H9 (cell line): Measurements from ENCODE around the gene CARD19. TPM values are rescaled to one million over a fixed set of nuclear protein-coding genes. Genes with fewer than 3 reads are reported as not detected.

Experiments used
- DNase-seq: peaks from one replicate; pipeline ENCODE4 v3.0.0-alpha.2; 2017
- H2AFZ ChIP-seq: one replicate; pipeline ENCODE4 v1.6.1; 2013; ENCODE audit warnings: mild to moderate bottlenecking, low read length, control low read depth, moderate library complexity
- H2AK5ac ChIP-seq: 2 replicates; pipeline ENCODE4 v1.6.1; 2013; ENCODE audit warnings: low read length, control low read depth, mixed read lengths; ENCODE audit not compliant: insufficient read length
- H2BK120ac ChIP-seq: one replicate; pipeline ENCODE4 v1.6.1; 2013; ENCODE audit warnings: low read depth, mild to moderate bottlenecking, low read length, control low read depth, inconsistent platforms; ENCODE audit not compliant: poor library complexity, severe bottlenecking
- H2BK12ac ChIP-seq: 2 replicates; pipeline ENCODE4 v1.6.1; 2013; ENCODE audit warnings: low read length, control low read depth, mixed read lengths, low read depth; ENCODE audit not compliant: insufficient read length
- H2BK15ac ChIP-seq: 2 replicates; pipeline ENCODE4 v1.6.1; 2013; ENCODE audit warnings: low read depth, low read length, control low read depth
- H2BK20ac ChIP-seq: one replicate; pipeline ENCODE4 v1.6.1; 2013; ENCODE audit warnings: low read depth, mild to moderate bottlenecking, low read length, control low read depth, inconsistent platforms; ENCODE audit not compliant: poor library complexity, severe bottlenecking
- H2BK5ac ChIP-seq: 2 replicates; pipeline ENCODE4 v1.6.1; 2013; ENCODE audit warnings: low read length, control low read depth, mixed read lengths; ENCODE audit not compliant: insufficient read length
- H3K14ac ChIP-seq: 2 replicates; pipeline ENCODE4 v1.6.1; 2013; ENCODE audit warnings: low read length, control low read depth; ENCODE audit not compliant: insufficient read depth
- H3K18ac ChIP-seq: 2 replicates; pipeline ENCODE4 v1.6.1; 2013; ENCODE audit warnings: low read depth, mild to moderate bottlenecking, mixed read lengths, low read length, control low read depth; ENCODE audit not compliant: insufficient read length
- H3K23ac ChIP-seq: 2 replicates; pipeline ENCODE4 v1.6.1; 2013; ENCODE audit warnings: low read length, control low read depth, mixed read lengths, low read depth; ENCODE audit not compliant: insufficient read length
- H3K23me2 ChIP-seq: 2 replicates; pipeline ENCODE4 v1.6.1; 2013; ENCODE audit warnings: low read depth, mild to moderate bottlenecking, mixed read lengths, low read length, control low read depth; ENCODE audit not compliant: insufficient read length, poor library complexity, severe bottlenecking
- H3K27ac ChIP-seq: 2 replicates; pipeline ENCODE4 v1.5.1; 2013; ENCODE audit warnings: low read length, control low read depth, mixed read lengths, low read depth; ENCODE audit not compliant: insufficient read length
- H3K27me3 ChIP-seq: 2 replicates; pipeline ENCODE4 v1.6.1; 2013; ENCODE audit warnings: low read length, control low read depth, inconsistent platforms; ENCODE audit not compliant: insufficient read depth
- H3K4ac ChIP-seq: 2 replicates; pipeline ENCODE4 v1.6.1; 2013; ENCODE audit warnings: low read depth, mild to moderate bottlenecking, control low read depth, inconsistent platforms, low read length, moderate library complexity
- H3K4me1 ChIP-seq: 2 replicates; pipeline ENCODE4 v1.6.1; 2013; ENCODE audit warnings: low read length, control low read depth, inconsistent platforms; ENCODE audit not compliant: insufficient read depth
- H3K4me2 ChIP-seq: 2 replicates; pipeline ENCODE4 v1.6.1; 2013; ENCODE audit warnings: low read length, control low read depth, mixed read lengths; ENCODE audit not compliant: insufficient read length, insufficient read depth
- H3K56ac ChIP-seq: 2 replicates; pipeline ENCODE4 v1.6.1; 2013; ENCODE audit warnings: low read depth, mild to moderate bottlenecking, mixed read lengths, low read length, control low read depth; ENCODE audit not compliant: insufficient read length
- H3K79me1 ChIP-seq: 2 replicates; pipeline ENCODE4 v1.6.1; 2013; ENCODE audit warnings: low read depth, mild to moderate bottlenecking, moderate library complexity, low read length, control low read depth, inconsistent platforms; ENCODE audit not compliant: insufficient read depth, poor library complexity, severe bottlenecking
- H3K79me2 ChIP-seq: 2 replicates; pipeline ENCODE4 v1.6.1; 2013; ENCODE audit warnings: low read length, control low read depth, inconsistent platforms; ENCODE audit not compliant: insufficient read depth
- H3K9ac ChIP-seq: 2 replicates; pipeline ENCODE4 v1.6.1; 2013; ENCODE audit warnings: low read length, control low read depth, mixed read lengths; ENCODE audit not compliant: insufficient read length; ENCODE audit errors: extremely low read depth
- H3K9me3 ChIP-seq: one replicate; pipeline ENCODE4 v1.6.1; 2013; ENCODE audit warnings: low read depth, low read length, inconsistent platforms; ENCODE audit not compliant: control insufficient read depth
- H3T11ph ChIP-seq: one replicate; pipeline ENCODE4 v1.6.1; 2013; ENCODE audit warnings: mild to moderate bottlenecking, low read length, control low read depth, inconsistent platforms
- H4K20me1 ChIP-seq: one replicate; pipeline ENCODE4 v1.6.1; 2013; ENCODE audit not compliant: control insufficient read depth, insufficient read length, insufficient read depth
- H4K5ac ChIP-seq: 2 replicates; pipeline ENCODE4 v1.6.1; 2013; ENCODE audit warnings: low read depth, mild to moderate bottlenecking, mixed read lengths, low read length, control low read depth; ENCODE audit not compliant: insufficient read length
- H4K8ac ChIP-seq: replicated peaks from 2 replicates; pipeline ENCODE4 v1.6.1; 2013; ENCODE audit warnings: low read length, control low read depth, mixed read lengths, low read depth; ENCODE audit not compliant: insufficient read length
- H4K91ac ChIP-seq: 2 replicates; pipeline ENCODE4 v1.6.1; 2013; ENCODE audit warnings: low read depth, mild to moderate bottlenecking, moderate library complexity, mixed read lengths, low read length, control low read depth; ENCODE audit not compliant: insufficient read length
- H3K27ac Mint-ChIP-seq, 3 experiments: 2 replicates in 2 of 3; 3 replicates in 1 of 3; pipeline ENCODE4 v1.8.0; 2020 to 2021; ENCODE audit warnings: mixed read lengths in 3 of 3, mild to moderate bottlenecking in 1 of 3, moderate library complexity in 1 of 3
- H3K27me3 Mint-ChIP-seq: 2 replicates; pipeline ENCODE4 v1.8.0; 2021; ENCODE audit warnings: low read depth, mild to moderate bottlenecking, moderate library complexity, mixed read lengths
- H3K36me3 Mint-ChIP-seq, 3 experiments: 2 replicates in 2 of 3; 3 replicates in 1 of 3; pipeline ENCODE4 v1.8.0; 2020 to 2021; ENCODE audit warnings: low read depth in 3 of 3, mixed read lengths in 3 of 3; ENCODE audit not compliant: insufficient read depth in 1 of 3
- H3K4me1 Mint-ChIP-seq, 2 experiments: 2 replicates each; pipeline ENCODE4 v1.8.0; 2020; ENCODE audit warnings: mixed read lengths in 2 of 2
- H3K4me3 Mint-ChIP-seq, 2 experiments: 2 replicates in 1 of 2; 3 replicates in 1 of 2; pipeline ENCODE4 v1.8.0; 2020 to 2021; ENCODE audit warnings: mild to moderate bottlenecking in 2 of 2, mixed read lengths in 2 of 2, moderate library complexity in 1 of 2
- H3K9me3 Mint-ChIP-seq, 2 experiments: 2 replicates in 1 of 2; 3 replicates in 1 of 2; pipeline ENCODE4 v1.8.0; 2020; ENCODE audit warnings: mild to moderate bottlenecking in 2 of 2, mixed read lengths in 2 of 2, moderate library complexity in 1 of 2
- WGBS: extraction: QIAGEN DNeasy Blood & Tissue Kit; methylation state at CpG from one replicate; pipeline ENCODE4 v1.1.7; 2013; ENCODE audit warnings: missing lambda C conversion rate, low lambda C conversion rate, mixed read lengths; ENCODE audit not compliant: insufficient read length; ENCODE audit errors: extremely low coverage; 5-methylcytosine and 5-hydroxymethylcytosine counted together
- total RNA-seq: library from RNA; stranded (reverse); gene quantifications from 2 replicates; pipeline ENCODE4 v1.2.1, GENCODE V29; 2021
- TF ChIP-seq, protein P1 (sequence below): fragments of 200-600 bp; sonication (generic); conservative IDR thresholded peaks from 3 replicates; pipeline ENCODE4 v1.8.0; 2021; ENCODE audit warnings: antibody characterized with exemption, mild to moderate bottlenecking

The CARD19 gene
- total RNA-seq, 1 experiment from 2014 or later: 21.4 TPM

DNA sequence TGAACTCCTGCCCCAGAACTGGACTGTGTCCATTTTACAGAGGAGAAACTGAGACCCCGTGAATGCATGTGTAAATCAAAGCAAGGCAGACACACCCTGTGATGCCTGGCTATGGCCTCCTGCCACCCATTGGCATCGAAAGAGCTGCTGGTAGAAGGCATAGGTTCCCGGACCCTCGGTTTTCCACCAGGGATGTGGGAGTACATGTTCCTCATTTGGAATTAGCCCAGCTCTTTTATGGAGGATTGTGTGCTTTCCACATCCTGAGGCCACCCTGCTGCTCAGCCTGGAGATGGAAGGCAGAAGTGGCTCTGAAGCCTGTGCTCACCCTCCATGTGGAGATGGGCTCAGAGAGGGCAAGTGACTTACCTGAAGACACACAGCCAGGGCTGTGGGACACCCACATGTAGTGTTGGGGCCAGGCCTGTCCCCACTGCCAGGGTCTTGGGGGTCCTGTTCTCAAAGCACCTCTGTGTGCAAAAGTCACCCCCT is 34.7 kb upstream of the CARD19 start:
- no peak overlapping the region for H3K27ac ChIP-seq
- H2BK120ac ChIP-seq: no peak overlapping the region
- H2BK20ac ChIP-seq: no peak overlapping the region
- no peaks in the 10 kb centered on the region for H3K36me3 Mint-ChIP-seq
- no peak overlapping the region for H3K56ac ChIP-seq
- no peaks in the 10 kb centered on the region for H3K4me1 ChIP-seq
- no peak overlapping the region for H2AFZ ChIP-seq
- H4K8ac ChIP-seq: no peak overlapping the region
- H3K4ac ChIP-seq: no peak overlapping the region
- no peaks in the 10 kb centered on the region for H3K23me2 ChIP-seq
- no peak overlapping the region for H3K23ac ChIP-seq
- no peaks in the 10 kb centered on the region for H3K9me3 Mint-ChIP-seq
- DNase-seq: no peak
- no peak overlapping the region for H2BK15ac ChIP-seq
- no peak overlapping the region for H4K91ac ChIP-seq
- no peak overlapping the region for H3K14ac ChIP-seq
- TF ChIP-seq, protein P1, sequence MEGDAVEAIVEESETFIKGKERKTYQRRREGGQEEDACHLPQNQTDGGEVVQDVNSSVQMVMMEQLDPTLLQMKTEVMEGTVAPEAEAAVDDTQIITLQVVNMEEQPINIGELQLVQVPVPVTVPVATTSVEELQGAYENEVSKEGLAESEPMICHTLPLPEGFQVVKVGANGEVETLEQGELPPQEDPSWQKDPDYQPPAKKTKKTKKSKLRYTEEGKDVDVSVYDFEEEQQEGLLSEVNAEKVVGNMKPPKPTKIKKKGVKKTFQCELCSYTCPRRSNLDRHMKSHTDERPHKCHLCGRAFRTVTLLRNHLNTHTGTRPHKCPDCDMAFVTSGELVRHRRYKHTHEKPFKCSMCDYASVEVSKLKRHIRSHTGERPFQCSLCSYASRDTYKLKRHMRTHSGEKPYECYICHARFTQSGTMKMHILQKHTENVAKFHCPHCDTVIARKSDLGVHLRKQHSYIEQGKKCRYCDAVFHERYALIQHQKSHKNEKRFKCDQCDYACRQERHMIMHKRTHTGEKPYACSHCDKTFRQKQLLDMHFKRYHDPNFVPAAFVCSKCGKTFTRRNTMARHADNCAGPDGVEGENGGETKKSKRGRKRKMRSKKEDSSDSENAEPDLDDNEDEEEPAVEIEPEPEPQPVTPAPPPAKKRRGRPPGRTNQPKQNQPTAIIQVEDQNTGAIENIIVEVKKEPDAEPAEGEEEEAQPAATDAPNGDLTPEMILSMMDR: no peak
- no CpG with 5 or more reads among the region's 4 CpGs for WGBS
- H3K4me2 ChIP-seq: no peak overlapping the region
- no peak overlapping the region for H3K27ac Mint-ChIP-seq
- no peak overlapping the region for H3K4me3 Mint-ChIP-seq
- peaks cover 22% of the 10 kb centered on the region for H3K27me3 Mint-ChIP-seq
- H2BK5ac ChIP-seq: no peak overlapping the region
- no peak overlapping the region for H3K9ac ChIP-seq
- no peaks in the 10 kb centered on the region for H3K79me2 ChIP-seq
- H3K27me3 ChIP-seq: no peaks in the 10 kb centered on the region
- H3T11ph ChIP-seq: no peak overlapping the region
- H3K18ac ChIP-seq: no peak overlapping the region
- H3K4me1 Mint-ChIP-seq: peaks cover 39 to 48% of the 10 kb centered on the region in 2 experiments
- H4K5ac ChIP-seq: no peak overlapping the region
- no peak overlapping the region for H2BK12ac ChIP-seq
- H4K20me1 ChIP-seq: no peaks in the 10 kb centered on the region
- no peak overlapping the region for H2AK5ac ChIP-seq
- no peaks in the 10 kb centered on the region for H3K79me1 ChIP-seq
- H3K9me3 ChIP-seq: no peaks in the 10 kb centered on the region
